ENCODE measurements around the gene MALL. TPM values are rescaled to one million over a fixed set of nuclear protein-coding genes. Genes with fewer than 3 reads are reported as not detected.
"Not testable (repeated sequence)": the region's sequence is repeated elsewhere in the genome, so short reads cannot be mapped to it uniquely, and the experiment has no call there.

MALL gene
- total and polyA plus RNA-seq, 10 of the 15 experiments (the other 5 are each of a cell fraction or from before 2014, with no cell fraction given) = 0.26 TPM; not detected in 9

DNA sequence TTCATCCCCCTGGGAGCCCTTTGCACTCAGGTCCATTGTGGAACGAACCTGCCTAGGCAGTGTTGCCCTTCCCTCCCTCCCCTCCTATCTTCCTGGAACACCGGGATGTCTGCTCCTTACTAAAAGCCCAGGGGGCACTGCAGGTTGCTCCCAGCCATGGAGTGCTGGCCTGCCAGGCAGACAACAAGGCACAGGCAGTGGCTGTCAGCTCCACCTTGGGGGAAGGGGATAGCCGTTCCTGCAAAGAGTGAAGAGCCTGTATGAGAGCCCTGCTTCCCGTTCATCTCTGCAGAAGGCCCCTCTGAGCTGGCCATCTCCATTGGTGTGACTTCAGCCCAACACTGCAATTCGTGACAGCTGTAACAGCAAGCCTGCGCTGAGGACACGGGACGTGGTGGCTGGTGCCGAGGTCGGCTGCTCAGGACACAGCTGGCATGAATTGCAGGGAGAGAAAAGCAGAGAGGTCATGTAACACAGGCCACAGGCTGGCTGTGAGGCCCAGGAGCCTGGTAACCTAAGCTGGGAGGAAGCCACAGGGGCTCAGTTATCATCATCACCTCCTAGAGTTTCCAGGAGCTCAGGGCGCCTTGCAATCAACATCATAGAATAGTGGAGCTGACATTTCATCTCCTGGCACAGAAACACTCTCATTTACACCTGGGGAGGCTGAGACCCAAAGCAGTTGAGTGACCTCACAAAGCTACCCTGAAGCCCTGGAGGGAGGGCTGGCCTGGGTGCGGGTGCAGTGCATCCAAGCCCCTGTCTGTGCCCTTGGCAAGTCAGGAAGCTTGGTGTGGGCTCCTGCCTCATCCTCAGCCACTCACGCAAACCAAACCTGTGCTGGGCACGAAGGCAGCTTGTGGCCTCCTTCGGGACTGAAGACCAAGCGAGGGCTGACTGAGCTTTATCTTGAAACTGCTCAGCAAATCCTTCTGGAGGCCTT is 67.1 kb downstream of the MALL start:
- H3K27me3 ChIP-seq (replicated peaks in 1 of 2; ENCODE audit: control insufficient read depth in 2 of 2, insufficient read depth in 2 of 2, low read length in 1 of 2); FAIRE-seq; H3K79me2 ChIP-seq (ENCODE audit: control insufficient read depth, insufficient read depth, low read length); H3K4me1 ChIP-seq (ENCODE audit: control insufficient read depth, insufficient read depth, low read length); in situ Hi-C loops (cut with MboI); H3K36me3 ChIP-seq (ENCODE audit: control insufficient read depth in 2 of 2, insufficient read depth in 2 of 2, low read length in 1 of 2); H3K9ac ChIP-seq (ENCODE audit: control insufficient read depth, insufficient read depth, low read length); H4K20me1 ChIP-seq (ENCODE audit: control insufficient read depth, insufficient read depth); DNase-seq (ENCODE audit: low read depth, low spot score); POLR2A ChIA-PET; H3K4me2 ChIP-seq (ENCODE audit: control insufficient read depth, insufficient read depth); ATAC-seq; intact Hi-C loops (cut with micrococcal nuclease; ENCODE audit: unreplicated experiment); H3K4me3 ChIP-seq; CTCF ChIA-PET; H3K27ac ChIP-seq (ENCODE audit: control insufficient read depth, insufficient read depth); BruUV-seq (replicated peaks); H2AFZ ChIP-seq (ENCODE audit: control insufficient read depth, low read depth, low read length); SMC1A ChIA-PET (ENCODE audit: uncharacterized antibody, unreplicated experiment); H3K9me3 ChIP-seq (replicated peaks; ENCODE audit: control insufficient read depth, insufficient read depth, low read length); RAD21 ChIA-PET (ENCODE audit: unreplicated experiment): not testable (repeated sequence)
- 35% methylated on average over 11 of the region's 16 CpGs for WGBS (ENCODE audit: insufficient coverage, insufficient replicate concordance, low lambda C conversion rate, missing lambda C conversion rate)

DNA sequence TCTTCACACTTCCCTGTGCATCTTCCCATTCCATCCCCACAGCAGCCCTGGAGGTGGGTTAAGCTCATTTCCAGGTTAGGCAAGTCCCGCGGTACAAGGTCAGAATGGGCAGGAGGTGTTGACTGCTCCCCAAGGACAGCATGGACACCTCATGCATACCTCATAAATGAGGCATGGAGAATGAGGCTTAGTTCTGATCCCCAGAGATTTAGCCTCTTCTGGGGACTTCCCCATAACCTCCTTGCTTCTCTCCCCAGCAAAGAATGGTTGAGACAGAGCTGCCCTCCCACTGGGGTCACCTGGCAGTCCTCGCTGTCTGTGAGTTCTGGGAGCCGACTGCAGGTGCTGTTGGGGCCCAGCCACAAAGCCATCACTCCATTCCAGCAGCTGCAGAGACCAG is 68.4 kb downstream of the MALL start:
- ATAC-seq = peak; percentile 44
- RAD21 ChIA-PET (ENCODE audit: unreplicated experiment); H3K9me3 ChIP-seq (replicated peaks; ENCODE audit: control insufficient read depth, insufficient read depth, low read length); DNase-seq (ENCODE audit: low read depth, low spot score); BruUV-seq (replicated peaks); H2AFZ ChIP-seq (ENCODE audit: control insufficient read depth, low read depth, low read length); H3K79me2 ChIP-seq (ENCODE audit: control insufficient read depth, insufficient read depth, low read length); POLR2A ChIA-PET; H3K9ac ChIP-seq (ENCODE audit: control insufficient read depth, insufficient read depth, low read length); H3K27me3 ChIP-seq (replicated peaks in 1 of 2; ENCODE audit: control insufficient read depth in 2 of 2, insufficient read depth in 2 of 2, low read length in 1 of 2); H3K27ac ChIP-seq (ENCODE audit: control insufficient read depth, insufficient read depth); in situ Hi-C loops (cut with MboI); H3K4me3 ChIP-seq; H4K20me1 ChIP-seq (ENCODE audit: control insufficient read depth, insufficient read depth); CTCF ChIA-PET; H3K36me3 ChIP-seq (ENCODE audit: control insufficient read depth in 2 of 2, insufficient read depth in 2 of 2, low read length in 1 of 2); intact Hi-C loops (cut with micrococcal nuclease; ENCODE audit: unreplicated experiment); H3K4me1 ChIP-seq (ENCODE audit: control insufficient read depth, insufficient read depth, low read length); SMC1A ChIA-PET (ENCODE audit: uncharacterized antibody, unreplicated experiment); H3K4me2 ChIP-seq (ENCODE audit: control insufficient read depth, insufficient read depth); FAIRE-seq: not testable (repeated sequence)
- no CpG with 5 or more reads among the region's 4 CpGs for WGBS (ENCODE audit: insufficient coverage, insufficient replicate concordance, low lambda C conversion rate, missing lambda C conversion rate)

DNA sequence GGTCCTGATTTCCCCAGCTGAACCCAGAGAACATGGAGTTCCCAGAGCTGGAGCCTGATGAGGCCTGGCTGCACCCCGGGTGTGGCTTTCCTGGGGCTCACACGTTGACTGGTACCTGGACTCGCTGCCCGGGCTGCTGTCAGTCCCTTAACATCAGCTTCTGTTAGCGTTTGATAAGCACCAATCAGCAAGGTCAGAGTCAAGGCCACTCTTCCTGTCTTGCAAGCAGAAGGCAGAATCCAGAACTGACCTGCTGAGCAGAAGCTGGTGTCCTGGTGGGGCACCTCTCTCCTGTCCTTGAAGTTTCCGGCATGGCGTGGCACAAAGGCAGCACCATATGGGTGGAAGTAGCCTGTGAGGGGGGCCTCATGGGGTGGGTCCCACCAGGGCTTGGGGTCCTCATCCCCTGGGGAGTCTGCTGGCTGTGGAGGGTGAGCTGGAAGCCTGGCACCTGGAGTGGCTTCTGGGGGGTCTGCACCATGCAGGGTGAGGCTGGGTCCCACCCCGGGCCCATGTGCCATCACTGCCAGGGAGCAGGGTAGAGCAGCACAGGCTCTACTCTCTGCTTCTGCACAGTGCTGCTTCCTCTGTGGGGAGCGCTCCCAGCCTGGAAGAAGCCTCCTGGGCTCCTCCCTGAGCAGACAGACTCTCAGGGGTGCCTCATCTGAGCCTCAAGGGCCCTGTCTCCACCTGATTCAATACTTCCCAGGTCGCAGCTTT is 73.5 kb downstream of the MALL start:
- BruUV-seq (replicated peaks); H3K9me3 ChIP-seq (replicated peaks; ENCODE audit: control insufficient read depth, insufficient read depth, low read length); H3K79me2 ChIP-seq (ENCODE audit: control insufficient read depth, insufficient read depth, low read length); H3K27me3 ChIP-seq (replicated peaks in 1 of 2; ENCODE audit: control insufficient read depth in 2 of 2, insufficient read depth in 2 of 2, low read length in 1 of 2); H3K4me1 ChIP-seq (ENCODE audit: control insufficient read depth, insufficient read depth, low read length); H2AFZ ChIP-seq (ENCODE audit: control insufficient read depth, low read depth, low read length); DNase-seq (ENCODE audit: low read depth, low spot score); H4K20me1 ChIP-seq (ENCODE audit: control insufficient read depth, insufficient read depth); H3K4me2 ChIP-seq (ENCODE audit: control insufficient read depth, insufficient read depth); H3K27ac ChIP-seq (ENCODE audit: control insufficient read depth, insufficient read depth); ATAC-seq; FAIRE-seq; RAD21 ChIA-PET (ENCODE audit: unreplicated experiment); H3K4me3 ChIP-seq; CTCF ChIA-PET; SMC1A ChIA-PET (ENCODE audit: uncharacterized antibody, unreplicated experiment); H3K36me3 ChIP-seq (ENCODE audit: control insufficient read depth in 2 of 2, insufficient read depth in 2 of 2, low read length in 1 of 2); in situ Hi-C loops (cut with MboI); POLR2A ChIA-PET; H3K9ac ChIP-seq (ENCODE audit: control insufficient read depth, insufficient read depth, low read length); intact Hi-C loops (cut with micrococcal nuclease; ENCODE audit: unreplicated experiment): not testable (repeated sequence)
- 29% methylated on average over 5 of the region's 10 CpGs for WGBS (ENCODE audit: insufficient coverage, insufficient replicate concordance, low lambda C conversion rate, missing lambda C conversion rate)

DNA sequence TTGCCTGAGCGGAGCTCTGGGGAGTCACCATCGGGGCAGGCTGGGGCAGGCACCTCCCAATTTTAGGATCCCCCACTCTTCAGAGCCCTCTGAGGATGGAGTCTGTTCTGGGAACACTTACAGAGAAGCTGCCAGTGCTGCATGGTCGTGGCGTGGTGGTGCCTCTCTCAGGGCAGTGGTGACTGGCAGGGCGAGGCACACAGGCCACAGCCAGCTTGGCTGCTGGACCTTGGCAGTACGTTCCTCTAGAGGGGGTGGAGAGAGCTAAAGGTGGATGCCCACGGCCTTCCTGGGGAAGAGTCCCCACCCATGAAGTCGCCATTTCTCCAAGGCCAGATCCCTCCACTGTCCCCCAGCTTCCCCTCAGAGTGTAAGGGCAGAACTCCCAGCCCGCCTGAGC is 78.3 kb downstream of the MALL start:
- H3K4me2 ChIP-seq (ENCODE audit: control insufficient read depth, insufficient read depth); H4K20me1 ChIP-seq (ENCODE audit: control insufficient read depth, insufficient read depth); H3K4me1 ChIP-seq (ENCODE audit: control insufficient read depth, insufficient read depth, low read length); SMC1A ChIA-PET (ENCODE audit: uncharacterized antibody, unreplicated experiment); BruUV-seq (replicated peaks); H2AFZ ChIP-seq (ENCODE audit: control insufficient read depth, low read depth, low read length); ATAC-seq; FAIRE-seq; in situ Hi-C loops (cut with MboI); H3K9me3 ChIP-seq (replicated peaks; ENCODE audit: control insufficient read depth, insufficient read depth, low read length); H3K9ac ChIP-seq (ENCODE audit: control insufficient read depth, insufficient read depth, low read length); H3K27me3 ChIP-seq (replicated peaks in 1 of 2; ENCODE audit: control insufficient read depth in 2 of 2, insufficient read depth in 2 of 2, low read length in 1 of 2); H3K36me3 ChIP-seq (ENCODE audit: control insufficient read depth in 2 of 2, insufficient read depth in 2 of 2, low read length in 1 of 2); H3K4me3 ChIP-seq; CTCF ChIA-PET; RAD21 ChIA-PET (ENCODE audit: unreplicated experiment); H3K79me2 ChIP-seq (ENCODE audit: control insufficient read depth, insufficient read depth, low read length); POLR2A ChIA-PET; DNase-seq (ENCODE audit: low read depth, low spot score); intact Hi-C loops (cut with micrococcal nuclease; ENCODE audit: unreplicated experiment); H3K27ac ChIP-seq (ENCODE audit: control insufficient read depth, insufficient read depth): not testable (repeated sequence)
- WGBS (ENCODE audit: insufficient coverage, insufficient replicate concordance, low lambda C conversion rate, missing lambda C conversion rate) = 24% methylated on average over 5 of the region's 9 CpGs
